NCI-H146 treated with DMSO at 0.1 percent for 48 hours (cell line): ENCODE measurements around the gene POLD2.

Source experiments
- DNase-seq: peaks from one replicate; lab custom pipeline; 2025; ENCODE audit not compliant: unreplicated experiment; lab: John Stamatoyannopoulos, UW

POLD2 gene

GRCh38 chr7:44066111-44066460, 57.3 kb downstream of the POLD2 start:
- no peak for DNase-seq

GRCh38 chr7:44065431-44066110, 57.8 kb downstream of the POLD2 start, which contains the start of gene PGAM2:
TSS of gene PGAM2 (minus strand) at chr7:44065567. CDS start at chr7:44065529, 38 bp downstream.
- peak; percentile 85 for DNase-seq

- no peak for DNase-seq
Observed at GRCh38 chr7:44064791-44065430, 58.4 kb downstream of the POLD2 start.
